Caco-2 (cell line): ENCODE measurements around the gene PRXL2A. TPM values are rescaled to one million over a fixed set of nuclear protein-coding genes. Genes with fewer than 3 reads are reported as not detected.

Experiments
- BruUV-seq: library from RNA; stranded (reverse); fragments of 400-500 nt; replicated peaks from 2 replicates; lab custom pipeline; 2021; lab: Mats Ljungman, UMichigan
- CTCF ChIA-PET: fragments of 300-600 bp; sonication (Branson Sonifier 250); formaldehyde crosslinking; loops from one replicate; lab custom pipeline; 2022; ENCODE audit warnings: antibody characterized with exemption; lab: Charles Lee
- POLR2A ChIA-PET: fragments of 300-600 bp; sonication (Branson Sonifier 250); formaldehyde crosslinking; loops from one replicate; lab custom pipeline; 2022; ENCODE audit warnings: antibody characterized with exemption; lab: Charles Lee
- DNase-seq, 2 experiments: peaks; one replicate each; pipeline versions ENCODE4 v3.0.0 to v3.0.0-alpha.2; 2020 to 2022
- H3K27me3 ChIP-seq: replicated peaks from 2 replicates; pipeline ENCODE4 v1.6.0; 2011; ENCODE audit warnings: low read length; ENCODE audit not compliant: control insufficient read depth, insufficient read depth
- H3K36me3 ChIP-seq: 2 replicates; pipeline ENCODE4 v1.5.1; 2011; ENCODE audit warnings: low read length; ENCODE audit not compliant: control insufficient read depth, insufficient read depth
- H3K4me1 ChIP-seq: fragments of 250-450 bp; sonication (Bioruptor Pico); 2 replicates; pipeline ENCODE4 v1.5.1; 2020; ENCODE audit warnings: mild to moderate bottlenecking
- H3K4me3 ChIP-seq: 2 replicates; pipeline ENCODE4 v1.5.1; 2011; ENCODE audit warnings: low read depth, mild to moderate bottlenecking, control low read depth, low read length
- H3K9me3 ChIP-seq: fragments of 250-450 bp; sonication (Bioruptor Pico); 2 replicates; pipeline ENCODE4 v1.5.1; 2020; ENCODE audit warnings: mild to moderate bottlenecking, moderate library complexity
- H3K27ac Mint-ChIP-seq: one replicate; pipeline ENCODE4 v1.8.0; 2022; ENCODE audit warnings: mixed read lengths; ENCODE audit not compliant: unreplicated experiment
- H3K27me3 Mint-ChIP-seq: one replicate; pipeline ENCODE4 v1.8.0; 2022; ENCODE audit warnings: mixed read lengths; ENCODE audit not compliant: insufficient read depth, unreplicated experiment
- H3K36me3 Mint-ChIP-seq: one replicate; pipeline ENCODE4 v1.8.0; 2022; ENCODE audit warnings: mild to moderate bottlenecking, mixed read lengths; ENCODE audit not compliant: insufficient read depth, unreplicated experiment
- H3K4me1 Mint-ChIP-seq: one replicate; pipeline ENCODE4 v1.8.0; 2022; ENCODE audit warnings: low read depth, mixed read lengths; ENCODE audit not compliant: unreplicated experiment
- H3K4me3 Mint-ChIP-seq: one replicate; pipeline ENCODE4 v1.8.0; 2022; ENCODE audit warnings: mild to moderate bottlenecking, moderate library complexity, mixed read lengths; ENCODE audit not compliant: unreplicated experiment
- H3K9me3 Mint-ChIP-seq: one replicate; pipeline ENCODE4 v1.8.0; 2022; ENCODE audit warnings: mixed read lengths; ENCODE audit not compliant: unreplicated experiment
- CTCF ChIP-seq, 2 experiments: fragments of 200-600 bp in 1 of 2; IDR thresholded peaks; 1 replicate in 1 of 2; 2 replicates in 1 of 2; pipeline versions ENCODE4 v1.5.1 to v1.8.0; 2011 to 2022; ENCODE audit warnings: antibody characterized with exemption in 1 of 2, control low read depth in 1 of 2, inconsistent platforms in 1 of 2, low read depth in 1 of 2, low read length in 1 of 2, mild to moderate bottlenecking in 1 of 2, moderate library complexity in 1 of 2; ENCODE audit not compliant: insufficient read depth in 1 of 2, severe bottlenecking in 1 of 2, unreplicated experiment in 1 of 2
- intact Hi-C: fragments of 100-400 bp; cut with micrococcal nuclease; formaldehyde crosslinking; loops from one replicate; pipeline ENCODE4 v1.10.0; 2022; ENCODE audit not compliant: unreplicated experiment
- total RNA-seq: library from RNA; stranded (reverse); gene quantifications from 2 replicates; pipeline ENCODE4 v1.2.3, GENCODE V29; 2022

PRXL2A gene
- total RNA-seq, 1 experiment from 2014 or later, result 88.6 TPM

DNA sequence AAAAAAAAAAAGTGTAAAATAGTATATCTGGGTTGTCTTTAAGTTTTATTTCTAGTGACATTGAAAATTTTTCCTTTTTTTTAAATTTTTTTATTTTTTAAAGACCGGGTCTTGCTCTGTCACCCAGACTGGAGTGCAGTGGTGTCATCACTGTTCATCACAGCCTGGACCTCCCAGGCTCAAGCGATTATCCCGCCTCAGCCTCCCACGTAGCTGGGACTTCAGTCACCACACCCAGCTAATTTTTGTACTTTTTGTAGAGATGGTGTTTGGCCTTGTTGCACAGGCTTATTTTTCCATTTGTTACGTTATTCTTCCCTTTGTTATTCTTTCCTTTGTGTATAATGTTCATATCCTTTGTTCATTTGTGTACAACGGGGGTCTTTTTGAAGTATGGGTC, 75.9 kb downstream of the PRXL2A start:
- H3K36me3 ChIP-seq, result no peaks in the 10 kb centered on the region; the same call in 1 of the 2 replicates
- BruUV-seq, result no TSS peak

DNA sequence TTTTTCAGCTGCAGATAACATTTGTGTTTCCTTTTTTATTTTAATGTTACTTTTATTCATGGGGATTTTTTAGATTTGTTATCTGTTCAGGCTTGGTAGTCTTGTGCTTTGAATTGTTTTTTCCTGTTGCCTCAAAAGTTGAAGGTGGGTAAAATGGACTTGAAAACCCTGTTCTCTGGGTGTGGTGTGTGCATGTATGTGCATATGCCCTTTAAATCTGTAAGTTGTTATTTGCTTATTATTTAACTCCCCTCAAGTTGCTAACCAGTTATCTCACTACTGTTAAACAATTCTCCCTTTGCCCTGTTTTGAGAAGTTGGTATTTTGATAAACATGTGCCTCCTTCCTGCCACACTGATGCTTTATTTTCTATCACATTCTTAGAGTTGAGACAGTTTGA, 76.3 kb downstream of the PRXL2A start:
- Histone ChIP-seq H3K4me3 (no peak overlapping the region), H3K9me3 (no peaks in the 10 kb centered on the region), H3K36me3 (peaks cover under 1% of the 10 kb centered on the region; the same call in 1 of the 2 replicates), H3K27me3 (no peaks in the 10 kb centered on the region), H3K4me1 (peaks cover 33% of the 10 kb centered on the region)
- no peak overlapping the region for H3K4me3 Mint-ChIP-seq
- no peaks in the 10 kb centered on the region for H3K27me3 Mint-ChIP-seq
- H3K27ac Mint-ChIP-seq, result no peak overlapping the region
- no TSS peak for BruUV-seq
- H3K36me3 Mint-ChIP-seq, result peaks cover 77% of the 10 kb centered on the region
- DNase-seq, result no peak
- intact Hi-C loops, result no loop called here
- CTCF ChIA-PET, result no interaction called here
- TF ChIP-seq CTCF (IDR thresholded peaks at IDR 0.05; ENCODE audit: insufficient read depth in 1 of 2, low read depth in 1 of 2, low read length in 1 of 2, severe bottlenecking in 1 of 2, unreplicated experiment in 1 of 2), result no peak
- POLR2A ChIA-PET, result no interaction called here
- H3K4me1 Mint-ChIP-seq, result peaks cover 26% of the 10 kb centered on the region
- H3K9me3 Mint-ChIP-seq, result no peaks in the 10 kb centered on the region

More for the DNA sequence above, 75.9 kb downstream of the PRXL2A start:
- no peaks in the 10 kb centered on the region for H3K9me3 ChIP-seq
- CTCF ChIA-PET, result interaction anchor here (0.9 kb wide), 1 partner anchor 22 kb away, joined by 3 read pairs; no protein-coding TSS in a partner anchor
- H3K4me1 ChIP-seq, result peaks cover 29% of the 10 kb centered on the region
- no peak for DNase-seq
- TF ChIP-seq CTCF (IDR thresholded peaks at IDR 0.05; ENCODE audit: insufficient read depth in 1 of 2, low read depth in 1 of 2, low read length in 1 of 2, severe bottlenecking in 1 of 2, unreplicated experiment in 1 of 2), result no peak
- no peaks in the 10 kb centered on the region for H3K27me3 Mint-ChIP-seq
- POLR2A ChIA-PET, result no interaction called here
- peaks cover 22% of the 10 kb centered on the region for H3K4me1 Mint-ChIP-seq
- no peak overlapping the region for H3K4me3 ChIP-seq
- intact Hi-C loops, result no loop called here
- peaks cover 73% of the 10 kb centered on the region for H3K36me3 Mint-ChIP-seq
- no peaks in the 10 kb centered on the region for H3K27me3 ChIP-seq
- no peak overlapping the region for H3K4me3 Mint-ChIP-seq
- H3K9me3 Mint-ChIP-seq, result no peaks in the 10 kb centered on the region
- H3K27ac Mint-ChIP-seq, result no peak overlapping the region

DNA sequence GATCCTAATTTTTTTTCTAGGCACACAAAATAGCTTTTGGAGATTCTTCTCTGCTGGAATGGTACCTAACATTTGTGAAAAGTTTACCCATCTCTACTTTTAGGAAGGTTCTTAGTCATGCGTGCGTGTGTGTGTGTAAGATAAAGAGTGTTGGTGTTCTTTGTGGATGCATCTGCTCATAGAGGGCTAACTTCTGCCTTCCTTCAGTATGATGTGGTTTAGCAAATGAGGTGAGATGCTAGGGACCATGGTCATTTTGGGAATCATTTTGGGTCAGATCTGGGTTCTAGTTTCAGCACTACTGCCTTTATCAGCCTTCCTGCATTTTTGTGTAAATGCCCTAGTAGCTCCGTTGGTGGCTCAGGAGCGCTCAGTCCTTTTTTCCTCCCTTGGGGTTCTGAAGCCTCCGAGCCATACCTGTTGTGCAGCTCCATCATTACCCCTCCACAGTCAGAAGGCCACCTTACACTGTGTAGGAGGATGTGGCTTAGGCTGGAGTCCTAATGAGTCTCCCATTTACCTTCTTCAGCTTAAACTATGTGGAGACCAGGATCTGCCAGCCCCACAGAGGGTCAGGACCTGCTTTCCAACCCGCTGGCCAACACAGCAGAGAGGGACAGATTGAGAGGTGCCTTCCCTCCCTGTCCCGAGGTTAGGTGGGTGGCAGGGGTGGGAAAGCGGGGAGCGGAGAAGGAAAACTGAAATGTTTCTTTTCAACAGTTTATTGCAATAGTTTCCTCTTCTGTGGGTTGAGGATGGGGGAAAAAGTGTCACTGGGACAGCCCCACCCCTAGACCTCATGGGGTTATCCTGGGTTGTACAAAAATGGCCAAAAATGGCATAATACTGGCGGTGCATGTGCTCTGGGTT, 77.0 kb downstream of the PRXL2A start:
- TF ChIP-seq CTCF (IDR thresholded peaks at IDR 0.05; ENCODE audit: insufficient read depth in 1 of 2, low read depth in 1 of 2, low read length in 1 of 2, severe bottlenecking in 1 of 2, unreplicated experiment in 1 of 2), result no peak
- CTCF ChIA-PET, result no interaction called here
- no peaks in the 10 kb centered on the region for H3K9me3 ChIP-seq
- no peak for DNase-seq
- H3K27me3 ChIP-seq, result no peaks in the 10 kb centered on the region
- H3K4me3 ChIP-seq, result no peak overlapping the region
- BruUV-seq, result no TSS peak
- Mint-ChIP-seq H3K4me1 (peaks cover 32% of the 10 kb centered on the region), H3K4me3 (peak overlapping the region; percentile 39), H3K27ac (peak overlapping the region; percentile 84), H3K27me3 (no peaks in the 10 kb centered on the region), H3K36me3 (peaks cover 80% of the 10 kb centered on the region), H3K9me3 (no peaks in the 10 kb centered on the region)
- H3K4me1 ChIP-seq, result peaks cover 33% of the 10 kb centered on the region
- POLR2A ChIA-PET, result no interaction called here
- intact Hi-C loops, result no loop called here
- peaks cover 3% of the 10 kb centered on the region; the same call in 1 of the 2 replicates for H3K36me3 ChIP-seq
